Measurements from ENCODE around the gene FAM107A.
A peak's percentile ranks its signal among the peaks of the same experiment; 100 is the strongest.

Gene FAM107A

DNA sequence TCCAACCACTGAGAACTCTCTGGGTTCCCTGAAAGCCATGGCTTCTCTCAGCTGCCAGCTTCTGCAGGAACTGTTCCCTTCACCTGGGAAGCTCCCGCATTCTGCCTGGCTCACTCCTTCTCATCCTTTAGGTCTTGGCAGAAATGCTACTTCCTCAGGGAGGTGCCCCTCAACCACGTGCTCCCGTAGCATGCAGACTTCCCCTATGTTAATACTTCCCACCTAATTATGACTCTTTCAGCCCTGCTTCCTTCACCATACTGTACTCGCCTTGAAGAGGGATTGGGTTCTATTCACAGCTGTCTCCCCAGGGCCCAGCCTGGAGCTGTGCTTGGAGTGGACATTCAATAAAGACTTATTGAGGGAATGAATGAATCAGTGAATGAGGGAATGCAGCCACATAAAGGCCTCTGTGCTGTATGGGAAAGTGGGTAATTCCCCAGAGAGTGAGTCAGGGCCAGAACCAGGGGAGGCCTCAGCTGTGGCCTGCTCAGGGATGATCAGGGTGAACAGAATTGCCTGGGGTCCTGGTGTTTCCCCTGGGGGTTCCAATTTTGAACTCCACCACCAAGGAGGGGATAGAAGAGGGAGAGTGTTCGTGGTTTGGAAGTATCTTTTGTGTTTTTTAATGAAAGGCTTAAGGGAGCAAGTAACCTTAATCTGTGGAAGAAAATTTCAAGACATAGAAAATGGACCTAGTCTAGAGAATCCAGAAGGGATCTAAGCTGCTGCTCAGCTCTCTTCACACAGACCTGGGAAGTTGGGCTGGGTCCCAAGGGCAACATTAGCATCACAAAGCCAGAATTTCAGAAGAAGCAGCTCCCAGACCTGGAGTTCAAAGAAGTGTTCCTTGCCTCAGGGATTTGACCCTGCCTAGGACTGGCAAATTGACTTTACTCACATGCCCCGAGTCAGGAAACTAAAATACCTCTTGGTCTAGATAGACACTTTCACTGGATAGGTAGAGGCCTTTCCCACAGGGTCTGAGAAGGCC is 14.6 kb upstream of the FAM107A start:
- DNase-seq (ENCODE audit: low spot score) = no peak

GRCh38 chr3:58588030-58588614 is 10.9 kb upstream of the FAM107A start:
- peak; percentile 78 for DNase-seq (ENCODE audit: low spot score)

GRCh38 chr3:58586776-58587192 is 9.6 kb upstream of the FAM107A start:
- peak; percentile 79 for DNase-seq (ENCODE audit: low spot score)

DNA sequence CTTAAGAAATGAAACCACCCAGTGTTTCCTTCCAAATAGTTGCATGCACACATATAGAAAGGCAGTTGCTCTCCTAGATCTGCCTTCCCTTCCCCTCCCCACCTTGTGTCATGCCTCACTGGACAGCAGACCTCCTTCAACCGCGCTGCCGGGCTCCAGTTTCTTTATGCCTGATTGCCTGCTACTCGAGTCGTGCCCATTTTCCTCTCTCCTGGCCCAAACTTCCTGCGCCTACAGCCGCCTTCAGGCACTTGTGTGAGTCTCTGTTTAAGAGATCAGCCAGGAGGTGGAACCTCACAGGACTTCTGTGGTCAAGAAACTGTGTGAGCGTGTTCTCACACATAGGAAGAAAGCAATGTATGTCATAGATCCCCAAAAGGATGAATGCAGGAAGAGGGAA is 8.8 kb upstream of the FAM107A start:
- peak; percentile 40 for DNase-seq (ENCODE audit: low spot score)

DNA sequence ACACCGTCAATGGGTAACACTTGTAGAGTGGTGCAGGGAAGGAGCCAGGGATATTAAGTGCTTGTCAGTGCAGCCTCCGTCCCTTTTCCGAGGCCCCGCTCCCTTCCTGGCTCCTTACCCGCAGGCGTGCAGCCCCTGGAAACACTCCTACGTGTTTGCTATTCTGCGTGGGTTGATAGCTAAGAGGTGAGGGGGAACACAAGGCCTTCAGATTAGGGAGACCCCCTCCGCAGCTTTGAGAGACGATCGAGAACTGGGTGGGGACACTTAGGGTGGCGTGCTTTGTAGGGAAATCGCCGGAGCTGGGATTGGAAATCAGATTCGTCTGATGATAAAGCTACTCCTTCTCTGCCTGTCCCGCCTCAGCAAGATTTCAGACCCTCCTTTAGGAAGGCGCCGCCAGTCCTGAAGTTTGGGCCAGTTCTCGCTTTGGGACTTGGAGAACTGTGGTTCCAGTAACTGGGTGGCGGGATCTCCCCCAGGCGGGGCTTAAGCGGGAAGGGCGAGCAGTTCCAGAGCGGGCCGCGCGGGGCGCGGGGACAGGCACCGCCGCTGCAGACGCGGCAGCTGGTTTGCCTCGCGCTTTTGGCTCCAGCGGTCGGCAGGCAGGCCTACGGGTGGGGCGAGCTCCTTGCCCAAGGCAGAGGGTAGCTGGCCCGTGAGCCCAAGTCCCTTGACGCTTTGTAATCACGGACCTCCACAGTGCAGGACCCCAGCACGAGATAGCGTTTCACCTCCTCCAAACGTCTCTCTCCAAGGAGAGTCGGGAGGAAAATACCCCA is 8.0 kb upstream of the FAM107A start:
- peak; percentile 94 for DNase-seq (ENCODE audit: low spot score)

- DNase-seq (ENCODE audit: low spot score) = no peak
Observed at GRCh38 chr3:58584690-58585004, 7.5 kb upstream of the FAM107A start.

DNA sequence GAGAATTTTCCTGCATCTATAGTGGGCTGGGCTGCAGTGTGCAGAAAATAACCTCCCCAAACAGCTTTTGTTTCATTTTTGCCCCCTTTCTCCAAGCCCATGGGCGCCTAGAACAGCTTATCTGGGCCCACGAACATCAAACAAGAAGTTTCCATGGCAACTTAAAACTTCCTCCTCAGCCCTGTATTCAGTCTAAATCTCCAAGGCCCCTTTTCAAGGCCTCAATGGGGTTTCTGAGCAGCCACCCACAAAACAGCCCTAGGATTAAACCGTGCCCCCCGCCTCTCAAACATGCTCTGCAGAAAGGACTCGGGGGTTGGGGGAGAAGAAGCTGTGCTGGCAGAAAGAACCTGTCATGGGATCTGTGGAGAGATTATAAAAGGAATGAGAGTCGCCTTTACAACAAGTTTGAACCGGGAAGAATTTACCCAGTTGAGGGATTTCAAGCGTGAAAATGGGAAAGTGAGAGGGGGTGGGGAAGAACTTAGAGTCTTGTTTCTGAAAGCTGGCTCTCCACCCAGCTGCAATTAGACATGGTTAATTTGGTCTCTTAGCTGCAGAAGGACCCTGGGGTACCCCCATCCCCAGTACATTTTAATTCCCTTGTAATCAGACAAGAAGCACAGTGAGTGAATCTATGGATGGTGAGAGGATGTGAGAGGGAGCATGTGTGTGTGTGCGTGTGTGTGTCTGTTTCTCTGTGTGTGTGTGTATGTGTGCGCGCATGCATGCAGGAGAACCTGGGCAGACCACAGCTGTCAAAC is 4.3 kb upstream of the FAM107A start:
- peak; percentile 32 for DNase-seq (ENCODE audit: low spot score)

GRCh38 chr3:58580826-58581327 is 3.7 kb upstream of the FAM107A start:
- no peak for DNase-seq (ENCODE audit: low spot score)

DNA sequence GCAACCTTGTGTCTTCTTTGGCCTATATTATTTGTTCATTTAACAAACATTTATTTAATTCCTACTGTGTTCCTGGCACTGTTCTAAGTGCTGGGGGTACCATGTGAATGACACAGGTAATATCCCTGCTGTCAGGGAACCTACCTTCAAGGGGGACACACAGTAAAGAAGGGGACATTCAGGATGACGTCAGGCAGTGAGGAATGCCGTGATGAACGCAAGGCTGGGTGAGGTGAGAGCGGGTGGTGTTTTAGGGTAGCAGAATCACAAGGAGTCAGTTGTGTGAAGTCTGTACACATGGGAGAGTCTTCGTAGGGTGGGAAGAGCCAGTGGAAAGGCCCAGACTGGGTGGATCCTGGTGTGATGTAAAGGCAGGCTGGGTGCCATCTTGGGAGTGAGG is 1.7 kb upstream of the FAM107A start:
- no peak for DNase-seq (ENCODE audit: low spot score)

GRCh38 chr3:58576716-58577115 is 475 bp downstream of the FAM107A start:
- DNase-seq (ENCODE audit: low spot score) = no peak

DNA sequence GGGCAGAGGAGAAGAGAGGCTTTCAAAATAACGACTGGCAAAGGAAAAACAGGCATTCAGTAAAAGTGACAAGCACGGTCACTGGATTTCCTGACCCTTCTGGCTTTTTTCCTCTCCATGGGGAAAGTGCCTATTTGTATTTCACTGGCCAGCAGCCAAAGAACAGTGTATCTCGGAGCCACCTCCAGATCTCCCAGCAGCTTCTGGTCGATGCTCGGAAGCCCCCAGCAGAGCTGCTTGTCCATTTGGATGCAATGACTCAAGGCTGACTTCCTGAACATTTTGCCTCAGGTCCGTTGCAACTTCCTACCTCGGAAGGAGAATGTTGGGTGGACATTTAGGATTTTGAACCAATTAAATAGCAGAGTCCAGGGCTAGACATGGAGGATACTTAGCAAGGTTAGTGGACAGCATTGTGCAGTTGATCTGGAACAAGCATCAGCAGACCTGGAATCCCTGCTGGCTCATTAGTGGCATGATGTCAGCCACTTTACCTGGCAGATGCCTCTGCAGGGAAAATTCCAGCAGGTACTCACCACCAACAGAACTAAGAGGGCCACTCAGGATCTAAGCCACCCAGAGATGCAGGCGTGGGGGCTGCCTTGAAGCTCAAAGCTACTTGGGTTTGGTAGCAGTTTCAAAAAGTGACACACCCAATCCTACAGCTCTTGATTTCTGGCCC is 1.1 kb downstream of the FAM107A start:
- no peak for DNase-seq (ENCODE audit: low spot score)

DNA sequence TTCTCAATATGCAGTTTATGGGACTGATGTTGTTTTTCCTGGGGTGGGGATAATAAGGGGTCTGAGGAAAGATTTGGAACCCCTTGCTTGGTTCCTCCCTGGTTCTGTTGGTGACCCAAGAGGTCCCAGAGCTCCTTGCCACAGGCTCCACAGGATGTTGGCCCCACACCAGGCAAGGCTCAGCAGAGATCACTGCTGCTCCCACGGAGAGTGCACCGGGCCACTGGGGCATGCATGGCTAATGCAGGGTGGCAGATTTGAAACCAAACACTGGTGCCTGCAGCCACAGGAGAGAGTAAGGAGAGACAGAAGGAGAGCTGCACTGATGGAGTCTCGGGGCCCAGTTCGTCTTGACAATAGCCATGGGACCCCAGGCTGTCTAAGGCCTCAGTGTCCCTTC is 2.5 kb downstream of the FAM107A start:
- DNase-seq (ENCODE audit: low spot score) = no peak

DNA sequence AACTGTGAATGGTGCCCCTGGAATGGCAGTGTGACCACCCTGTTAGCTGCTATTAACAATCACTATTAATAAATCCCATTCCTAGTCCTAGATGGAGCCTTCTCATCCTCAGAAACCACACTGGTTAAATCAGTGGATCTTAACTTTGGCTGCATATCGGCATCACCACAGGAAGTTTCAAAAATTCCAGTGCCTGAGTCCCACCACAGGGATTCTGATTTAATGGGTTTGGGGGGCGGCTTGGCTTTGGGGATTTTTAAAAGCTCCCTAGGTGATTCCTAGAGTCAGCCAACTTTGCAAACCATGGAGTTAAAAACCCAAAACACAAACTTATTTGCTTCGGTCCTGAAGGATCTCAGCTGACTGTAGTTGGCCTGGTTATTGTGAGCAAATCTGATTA is 3.1 kb downstream of the FAM107A start:
- DNase-seq (ENCODE audit: low spot score) = no peak

DNA sequence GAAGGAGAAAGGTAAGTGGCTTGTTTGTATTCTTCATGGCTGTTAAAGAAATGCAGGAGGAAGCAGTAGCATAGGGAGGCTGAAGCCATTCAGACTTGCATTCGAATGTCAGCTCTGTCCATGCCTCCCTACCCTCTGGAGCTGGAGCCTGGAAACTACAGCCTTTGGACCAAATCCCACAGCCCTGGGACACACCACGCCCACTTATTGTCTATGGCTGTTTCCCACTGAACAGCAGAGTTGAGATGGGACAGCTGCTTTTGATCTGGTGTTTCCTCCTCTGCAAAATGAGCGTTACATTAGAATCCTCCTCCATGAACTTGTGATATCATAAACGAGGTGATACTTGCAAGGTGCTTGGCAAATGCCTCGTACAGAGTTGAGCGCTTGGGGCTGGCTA is 3.6 kb downstream of the FAM107A start:
- DNase-seq (ENCODE audit: low spot score) = no peak

GRCh38 chr3:58572634-58573230 is 4.5 kb downstream of the FAM107A start:
- DNase-seq (ENCODE audit: low spot score) = no peak

- DNase-seq (ENCODE audit: low spot score) = no peak
Observed at GRCh38 chr3:58572013-58572633, 5.1 kb downstream of the FAM107A start.

GRCh38 chr3:58570851-58571250 is 6.3 kb downstream of the FAM107A start:
- no peak for DNase-seq (ENCODE audit: low spot score)

DNA sequence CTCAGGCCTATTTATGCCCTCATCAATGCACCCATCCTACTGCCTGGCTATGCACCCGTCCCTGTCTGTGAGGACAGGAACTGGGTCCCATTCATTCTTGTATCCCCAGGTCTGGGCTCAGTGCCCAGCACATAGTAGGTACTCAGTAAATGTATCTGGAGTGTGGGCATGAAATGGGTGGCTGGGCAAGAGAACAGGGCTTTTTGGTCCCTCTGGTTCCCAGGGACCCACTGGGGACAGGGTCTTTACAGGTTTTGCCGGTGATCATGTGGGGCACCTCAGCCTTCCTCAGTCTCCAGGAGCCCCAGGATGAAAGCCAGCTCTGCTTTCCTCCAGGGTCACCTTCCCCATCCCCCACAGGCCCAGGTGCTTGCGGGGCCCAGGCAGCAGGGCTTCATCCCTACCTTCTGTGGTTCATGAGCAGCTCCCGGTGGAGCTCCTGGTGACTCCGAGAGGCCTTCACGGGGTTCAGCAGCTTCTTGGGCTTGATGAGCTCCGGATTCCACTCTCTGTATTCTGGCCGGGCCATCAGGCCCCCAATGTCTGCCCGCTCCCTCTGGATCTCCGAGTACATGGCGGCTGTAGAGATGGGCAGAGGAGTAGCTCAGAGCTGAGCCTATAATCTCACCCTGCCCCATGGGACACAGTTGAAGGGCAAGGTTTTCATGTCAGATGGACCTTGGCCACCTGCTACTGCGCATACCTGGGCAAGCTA is 7.7 kb downstream of the FAM107A start:
- DNase-seq (ENCODE audit: low spot score) = no peak

GRCh38 chr3:58568572-58569286 is 8.5 kb downstream of the FAM107A start:
- DNase-seq (ENCODE audit: low spot score) = peak; percentile 67

All from iPS-NIHi11 (cell line).